NK-92 (cell line): ENCODE results near the gene PGLYRP4.

ENCODE experiments used
- DNase-seq: peaks from one replicate; lab custom pipeline; 2025; ENCODE audit not compliant: unreplicated experiment; lab: John Stamatoyannopoulos, UW

Gene PGLYRP4

GRCh38 chr1:153375511-153375910 is 26.9 kb upstream of the PGLYRP4 start, which contains the start of gene S100A12:
Gene S100A12 (minus strand): TSS chr1:153375621. CDS start chr1:153374592, 1,029 bp downstream.
- DNase-seq, result no peak

DNA sequence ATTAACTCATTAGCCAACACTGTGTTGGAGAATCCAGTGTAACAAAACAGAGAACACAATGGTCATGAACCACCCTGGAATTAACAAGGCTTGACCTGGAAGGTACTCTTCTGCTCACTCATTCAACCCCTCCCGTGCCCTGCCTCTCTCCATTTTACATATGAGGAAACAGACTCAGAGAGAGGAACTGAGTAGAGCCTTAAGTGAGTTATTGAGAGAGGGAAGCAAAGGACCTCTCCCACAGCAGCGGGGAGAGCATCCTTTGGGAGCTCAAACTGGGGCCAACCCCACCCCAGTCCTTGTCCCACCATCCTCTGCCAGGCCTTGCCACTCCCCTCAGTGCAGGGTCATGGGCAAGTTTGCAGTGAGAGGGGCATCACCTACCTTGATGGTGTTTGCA is 25.4 kb upstream of the PGLYRP4 start:
- no peak for DNase-seq

DNA sequence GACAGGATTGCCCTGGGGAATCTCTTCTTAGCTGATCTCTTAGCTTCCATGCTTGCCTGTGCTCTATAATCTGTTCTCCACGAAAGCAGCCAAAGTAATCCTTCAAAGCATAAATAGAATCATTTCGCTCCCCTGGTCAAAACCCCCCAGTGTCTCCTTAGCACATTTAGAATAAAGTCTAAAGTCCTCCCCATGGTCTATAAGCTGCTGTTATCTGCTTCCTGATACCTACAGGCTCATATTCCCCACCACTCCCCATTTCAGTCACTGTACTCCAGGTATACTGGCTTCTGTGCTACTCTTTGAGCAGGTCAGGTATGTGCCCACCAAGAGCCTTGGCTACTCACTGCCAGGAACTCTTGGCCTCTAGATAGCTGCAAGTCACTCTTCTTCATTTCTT is 23.9 kb upstream of the PGLYRP4 start:
- no peak for DNase-seq

- no peak for DNase-seq
These were observed 22.6 kb upstream of the PGLYRP4 start for GRCh38 chr1:153371231-153371630.

GRCh38 chr1:153370146-153370545 is 21.5 kb upstream of the PGLYRP4 start:
- DNase-seq, result no peak

GRCh38 chr1:153368495-153368894 is 19.9 kb upstream of the PGLYRP4 start:
- DNase-seq, result no peak

DNA sequence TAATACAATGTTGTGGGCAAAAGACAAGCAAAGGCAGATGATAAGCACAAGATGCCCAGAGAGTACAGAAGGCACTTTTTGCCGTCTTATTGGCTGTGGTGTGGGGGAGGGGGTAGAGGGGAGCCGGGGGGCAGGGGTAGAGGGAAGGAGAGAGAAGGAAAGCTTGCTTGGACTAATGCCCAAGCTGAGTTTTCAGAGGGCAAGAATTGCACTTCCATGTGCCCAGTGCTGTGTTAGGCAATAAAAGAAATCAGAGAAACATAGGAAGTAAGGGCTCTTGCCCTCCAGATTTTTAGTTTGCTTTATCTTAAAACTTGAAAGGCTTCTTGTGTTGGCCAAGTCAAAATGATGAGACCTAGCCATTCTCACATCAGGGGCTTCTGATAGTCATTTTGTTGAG is 18.4 kb upstream of the PGLYRP4 start:
- DNase-seq, result no peak

DNA sequence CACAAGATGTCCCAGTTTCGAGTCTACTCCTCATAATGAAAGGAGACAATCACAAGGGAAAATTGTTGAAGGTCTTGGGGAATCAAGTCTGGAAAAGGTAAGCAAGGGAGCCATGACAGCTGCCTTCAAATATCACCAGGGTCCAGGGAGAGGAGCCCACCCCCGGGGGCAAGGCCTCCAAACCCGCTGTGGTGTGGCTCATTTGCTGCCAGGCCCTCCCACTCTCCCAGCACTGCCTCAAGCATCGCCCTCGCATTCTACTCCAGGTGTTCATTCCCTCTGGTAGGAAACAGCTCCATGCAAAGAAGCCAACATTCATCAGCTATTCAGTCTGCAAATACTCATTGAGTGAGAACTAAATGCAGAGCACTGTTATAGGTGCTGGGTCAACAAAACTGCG is 17.6 kb upstream of the PGLYRP4 start:
- DNase-seq, result no peak

DNA sequence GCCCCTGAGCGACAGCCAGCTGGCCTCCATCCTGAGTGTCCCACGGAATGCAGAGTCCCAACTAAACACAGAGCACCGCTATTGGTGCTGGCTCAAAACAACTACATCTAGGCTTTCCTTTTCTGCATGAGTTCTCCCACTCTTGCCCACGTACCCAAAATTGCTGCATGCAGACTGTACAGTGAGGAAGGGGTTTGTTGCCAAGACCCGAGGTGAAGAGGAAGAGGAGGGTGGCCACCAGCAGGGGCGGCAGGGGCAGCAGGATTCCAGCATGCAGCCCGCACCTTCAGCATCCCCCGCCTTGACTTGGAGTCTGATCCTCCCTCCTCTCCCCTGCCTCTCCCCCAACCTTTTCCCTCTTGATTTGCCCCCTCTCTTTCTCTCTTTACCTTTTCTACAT is 17.1 kb upstream of the PGLYRP4 start:
- DNase-seq, result no peak

- DNase-seq, result no peak
These were observed 16.4 kb upstream of the PGLYRP4 start for GRCh38 chr1:153364766-153365666.

DNA sequence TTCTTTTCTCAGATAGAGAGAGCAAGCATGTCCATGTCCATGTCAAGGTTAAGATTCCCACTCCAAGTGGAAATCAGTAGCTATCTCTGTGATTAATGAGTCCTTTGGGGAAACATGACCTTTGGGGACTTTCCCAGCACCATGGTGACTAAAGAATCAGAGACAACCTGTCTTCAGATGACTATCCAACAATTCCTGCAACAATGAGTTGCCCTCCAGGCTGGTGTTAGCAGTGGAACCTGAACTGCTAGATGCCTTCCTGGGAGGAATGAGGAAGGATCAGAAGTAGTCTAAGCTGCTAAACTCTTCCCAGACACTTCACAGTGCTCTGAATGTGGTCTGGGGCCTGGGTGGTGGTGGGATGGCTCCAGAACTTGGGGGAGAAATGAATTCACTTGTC is 15.5 kb upstream of the PGLYRP4 start:
- DNase-seq, result no peak

GRCh38 chr1:153363641-153364040 is 15.0 kb upstream of the PGLYRP4 start:
- no peak for DNase-seq

DNA sequence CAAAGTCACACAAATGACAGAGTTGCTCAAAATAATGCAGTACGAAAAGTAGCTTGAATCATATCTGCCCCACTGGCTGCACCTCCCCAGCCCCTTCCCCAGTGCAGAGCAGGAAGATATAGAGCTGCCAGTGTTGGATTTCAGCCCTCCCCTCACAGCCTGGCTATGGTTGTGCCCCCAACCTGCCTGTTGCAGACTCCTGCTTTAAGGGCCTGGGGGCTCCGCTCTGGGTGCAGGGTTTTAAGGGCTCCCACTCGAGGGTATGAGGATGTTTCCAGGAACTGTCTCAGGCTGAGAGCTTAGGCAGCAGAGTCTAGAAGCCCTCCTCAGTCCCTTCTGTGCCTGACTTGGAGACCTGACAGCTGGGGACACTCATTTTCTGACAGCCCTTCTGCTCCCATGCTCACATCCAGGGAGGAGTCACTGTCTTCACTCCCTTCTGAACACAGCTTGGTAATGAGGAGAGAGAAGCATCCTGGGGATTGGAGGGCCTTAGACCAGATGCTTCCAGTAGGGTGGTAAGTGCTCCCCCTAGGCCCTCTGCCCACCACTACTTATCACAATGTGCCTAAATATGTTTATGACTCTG is 13.6 kb upstream of the PGLYRP4 start:
- no peak for DNase-seq

GRCh38 chr1:153361480-153362109 is 13.0 kb upstream of the PGLYRP4 start:
- no peak for DNase-seq

DNA sequence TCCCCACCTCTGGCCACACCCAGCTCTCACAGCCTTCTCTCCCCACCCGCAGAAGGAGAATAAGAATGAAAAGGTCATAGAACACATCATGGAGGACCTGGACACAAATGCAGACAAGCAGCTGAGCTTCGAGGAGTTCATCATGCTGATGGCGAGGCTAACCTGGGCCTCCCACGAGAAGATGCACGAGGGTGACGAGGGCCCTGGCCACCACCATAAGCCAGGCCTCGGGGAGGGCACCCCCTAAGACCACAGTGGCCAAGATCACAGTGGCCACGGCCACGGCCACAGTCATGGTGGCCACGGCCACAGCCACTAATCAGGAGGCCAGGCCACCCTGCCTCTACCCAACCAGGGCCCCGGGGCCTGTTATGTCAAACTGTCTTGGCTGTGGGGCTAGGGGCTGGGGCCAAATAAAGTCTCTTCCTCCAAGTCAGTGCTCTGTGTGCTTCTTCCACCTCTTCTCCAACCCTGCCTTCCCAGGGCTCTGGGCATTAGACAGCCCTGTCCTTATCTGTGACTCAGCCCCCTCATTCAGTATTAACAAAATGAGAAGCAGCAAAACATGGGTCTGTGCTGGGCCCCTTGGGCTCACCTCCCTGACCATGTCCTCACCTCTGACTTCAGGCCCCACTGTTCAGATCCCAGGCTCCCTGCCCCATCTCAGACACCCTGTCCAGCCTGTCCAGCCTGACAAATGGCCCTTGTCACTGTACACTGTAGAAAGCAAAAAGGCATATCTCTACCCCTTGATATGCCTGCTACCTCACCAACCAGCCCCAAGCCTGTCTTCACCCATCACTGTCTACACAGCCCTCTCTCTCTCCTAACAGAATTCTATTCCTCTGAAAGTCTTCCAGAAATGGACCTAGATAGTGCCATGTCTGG is 12.2 kb upstream of the PGLYRP4 start:
- DNase-seq, result no peak

- no peak for DNase-seq
These were observed 11.5 kb upstream of the PGLYRP4 start for GRCh38 chr1:153360190-153360589.

- no peak for DNase-seq
These were observed 10.6 kb upstream of the PGLYRP4 start for GRCh38 chr1:153359241-153359640.

DNA sequence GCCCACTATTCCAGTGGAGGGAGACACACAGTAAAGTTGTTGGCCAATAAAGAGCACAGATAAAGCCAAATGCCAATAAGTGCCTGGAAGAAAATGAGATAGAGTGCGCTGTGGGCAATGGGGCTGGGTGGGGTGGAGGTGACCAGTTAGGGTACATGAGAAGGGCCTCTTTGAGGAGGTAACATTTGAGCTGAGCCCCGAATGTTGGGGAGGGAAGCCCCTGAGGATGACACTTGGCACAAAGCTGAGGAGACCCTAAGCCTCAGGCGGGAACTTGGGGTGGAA is 10.0 kb upstream of the PGLYRP4 start:
- DNase-seq, result no peak

DNA sequence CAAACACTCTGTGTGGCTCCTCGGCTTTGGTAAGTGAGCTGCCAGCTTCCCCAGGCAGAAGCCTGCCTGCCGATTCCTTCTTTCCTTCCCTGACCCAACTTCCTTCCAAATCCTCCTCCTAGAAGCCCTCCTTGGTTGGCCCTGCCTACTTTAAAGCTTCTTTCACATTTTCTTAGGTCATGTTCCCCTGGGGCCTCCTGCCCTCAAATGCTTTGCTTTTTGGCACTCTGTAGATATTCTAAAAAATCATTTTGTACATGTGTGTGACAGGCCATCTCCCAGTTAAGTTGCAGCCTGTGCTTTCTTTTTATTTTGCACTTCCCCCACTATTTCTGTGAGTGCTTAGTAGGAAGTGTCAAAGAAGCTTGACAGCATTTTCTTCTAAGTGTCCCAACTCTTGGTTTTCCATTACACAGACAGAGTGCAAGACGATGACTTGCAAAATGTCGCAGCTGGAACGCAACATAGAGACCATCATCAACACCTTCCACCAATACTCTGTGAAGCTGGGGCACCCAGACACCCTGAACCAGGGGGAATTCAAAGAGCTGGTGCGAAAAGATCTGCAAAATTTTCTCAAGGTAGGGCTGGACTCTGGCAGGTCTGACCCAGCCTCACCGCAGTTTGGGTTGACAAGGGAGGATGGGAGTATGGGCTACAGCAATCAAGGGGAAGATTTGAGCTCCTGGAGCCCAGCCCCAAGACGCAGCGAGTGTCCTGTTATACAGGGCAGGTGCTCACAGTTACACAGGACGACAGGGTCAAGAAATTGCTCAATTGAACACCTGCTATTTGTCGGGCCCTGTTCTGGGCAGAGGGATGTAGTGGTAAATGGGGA is 9.4 kb upstream of the PGLYRP4 start, which contains the start of gene S100A9:
S100A9 (plus strand) TSS at position 2 of the 838 bp plus-strand sequence; CDS start at position 432, 430 bp downstream.
- DNase-seq, result no peak
